Prostate gland (tissue), 2 donors: Measurements from ENCODE around the gene TMEM190.
A peak's percentile ranks its signal among the peaks of the same experiment; 100 is the strongest.

Source experiments
- POLR2A ChIP-seq: fragments of 450-650 bp; IDR thresholded peaks from one replicate; pipeline ENCODE4 v1.6.1; 2016; ENCODE audit warnings: antibody characterized with exemption, mild to moderate bottlenecking
- POLR2AphosphoS5 ChIP-seq: sonication (generic); formaldehyde crosslinking; IDR thresholded peaks from one replicate; pipeline ENCODE4 v1.6.1; 2017; ENCODE audit warnings: antibody characterized with exemption
- TF ChIP-seq, protein P1 (sequence below), 4 experiments: fragments of 200-600 bp in 2 of 4; fragments of 450-650 bp in 2 of 4; sonication (generic) in 2 of 4; IDR thresholded peaks; 1 replicate in 3 of 4; 2 replicates in 1 of 4; pipeline ENCODE4 v1.5.1; 2016 to 2019; ENCODE audit warnings: antibody characterized with exemption in 4 of 4, mild to moderate bottlenecking in 2 of 4, moderate library complexity in 2 of 4

DNA sequence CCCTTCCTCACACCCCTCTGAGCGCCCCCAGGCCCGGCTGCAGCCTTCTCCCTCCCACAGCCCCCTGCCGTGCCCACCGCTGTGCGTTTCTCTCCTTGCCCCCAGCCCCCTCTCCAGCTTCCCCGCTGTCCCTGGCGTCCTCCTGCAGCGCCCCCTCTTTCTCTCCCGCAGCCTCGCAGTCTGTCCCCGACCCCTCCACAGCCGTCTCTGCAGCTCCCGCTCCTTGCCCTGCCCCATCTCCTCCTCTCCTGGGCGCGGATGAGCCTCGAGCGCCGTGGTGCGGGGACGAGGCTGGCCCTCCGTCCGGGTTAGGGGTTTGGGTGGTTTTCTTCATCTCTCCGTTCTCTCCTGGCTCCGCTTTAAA, 35.9 kb upstream of the TMEM190 start:
- TF ChIP-seq, protein P1, sequence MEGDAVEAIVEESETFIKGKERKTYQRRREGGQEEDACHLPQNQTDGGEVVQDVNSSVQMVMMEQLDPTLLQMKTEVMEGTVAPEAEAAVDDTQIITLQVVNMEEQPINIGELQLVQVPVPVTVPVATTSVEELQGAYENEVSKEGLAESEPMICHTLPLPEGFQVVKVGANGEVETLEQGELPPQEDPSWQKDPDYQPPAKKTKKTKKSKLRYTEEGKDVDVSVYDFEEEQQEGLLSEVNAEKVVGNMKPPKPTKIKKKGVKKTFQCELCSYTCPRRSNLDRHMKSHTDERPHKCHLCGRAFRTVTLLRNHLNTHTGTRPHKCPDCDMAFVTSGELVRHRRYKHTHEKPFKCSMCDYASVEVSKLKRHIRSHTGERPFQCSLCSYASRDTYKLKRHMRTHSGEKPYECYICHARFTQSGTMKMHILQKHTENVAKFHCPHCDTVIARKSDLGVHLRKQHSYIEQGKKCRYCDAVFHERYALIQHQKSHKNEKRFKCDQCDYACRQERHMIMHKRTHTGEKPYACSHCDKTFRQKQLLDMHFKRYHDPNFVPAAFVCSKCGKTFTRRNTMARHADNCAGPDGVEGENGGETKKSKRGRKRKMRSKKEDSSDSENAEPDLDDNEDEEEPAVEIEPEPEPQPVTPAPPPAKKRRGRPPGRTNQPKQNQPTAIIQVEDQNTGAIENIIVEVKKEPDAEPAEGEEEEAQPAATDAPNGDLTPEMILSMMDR (IDR thresholded peaks at IDR 0.05): peak in 2 of 4 experiments; percentile 9 to 19
- no peak for TF ChIP-seq POLR2A
- TF ChIP-seq POLR2AphosphoS5: no peak
